Nephron progenitor cell (in vitro differentiated cells): ENCODE results near the gene NLGN1.
"Not testable (repeated sequence)": the region's sequence is repeated elsewhere in the genome, so short reads cannot be mapped to it uniquely, and the experiment has no call there.

ENCODE experiments used
- DNase-seq: peaks from one replicate; pipeline ENCODE4 v3.0.0; 2021
- H3K27ac Mint-ChIP-seq: 2 replicates; pipeline ENCODE4 v1.8.0; 2021; ENCODE audit warnings: mild to moderate bottlenecking, moderate library complexity, mixed read lengths
- H3K27me3 Mint-ChIP-seq: 2 replicates; pipeline ENCODE4 v1.8.0; 2021; ENCODE audit warnings: mild to moderate bottlenecking, low read depth, mixed read lengths; ENCODE audit not compliant: poor library complexity
- H3K36me3 Mint-ChIP-seq: 2 replicates; pipeline ENCODE4 v1.8.0; 2021; ENCODE audit warnings: low read depth, mixed read lengths
- H3K4me1 Mint-ChIP-seq: 2 replicates; pipeline ENCODE4 v1.8.0; 2021; ENCODE audit warnings: mixed read lengths
- H3K4me3 Mint-ChIP-seq: 2 replicates; pipeline ENCODE4 v1.8.0; 2021; ENCODE audit warnings: mild to moderate bottlenecking, moderate library complexity, mixed read lengths
- H3K9me3 Mint-ChIP-seq: 2 replicates; pipeline ENCODE4 v1.8.0; 2021; ENCODE audit warnings: mild to moderate bottlenecking, moderate library complexity, mixed read lengths
- TF ChIP-seq, protein P1 (sequence below): fragments of 200-600 bp; sonication (generic); IDR thresholded peaks from 2 replicates; pipeline ENCODE4 v1.5.0; 2021; ENCODE audit warnings: antibody characterized with exemption

Gene NLGN1

DNA sequence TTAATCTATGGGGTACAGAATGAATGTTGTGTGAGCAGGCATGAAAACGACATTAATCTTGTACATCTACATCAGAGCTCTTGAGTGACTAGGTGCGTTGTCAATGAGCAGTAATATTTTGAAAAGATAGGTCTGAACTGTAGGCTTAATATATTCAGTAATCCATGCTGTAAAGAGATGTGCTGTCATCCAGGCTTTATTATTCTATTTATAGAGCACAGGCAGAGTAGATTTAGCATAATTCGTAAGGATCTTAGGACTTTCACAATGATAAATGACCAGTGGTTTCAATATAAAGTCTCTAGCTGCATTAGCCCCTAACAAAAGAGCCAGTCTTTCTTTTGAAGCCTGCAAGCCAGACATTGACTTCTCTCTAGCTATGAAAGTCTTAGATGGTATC, 43.0 kb downstream of the NLGN1 start:
- Mint-ChIP-seq H3K27ac (no peak overlapping the region), H3K4me1 (no peaks in the 10 kb centered on the region), H3K27me3 (peaks cover 3% of the 10 kb centered on the region), H3K9me3 (no peaks in the 10 kb centered on the region), H3K36me3 (no peaks in the 10 kb centered on the region), H3K4me3 (no peak overlapping the region)
- TF ChIP-seq, protein P1, sequence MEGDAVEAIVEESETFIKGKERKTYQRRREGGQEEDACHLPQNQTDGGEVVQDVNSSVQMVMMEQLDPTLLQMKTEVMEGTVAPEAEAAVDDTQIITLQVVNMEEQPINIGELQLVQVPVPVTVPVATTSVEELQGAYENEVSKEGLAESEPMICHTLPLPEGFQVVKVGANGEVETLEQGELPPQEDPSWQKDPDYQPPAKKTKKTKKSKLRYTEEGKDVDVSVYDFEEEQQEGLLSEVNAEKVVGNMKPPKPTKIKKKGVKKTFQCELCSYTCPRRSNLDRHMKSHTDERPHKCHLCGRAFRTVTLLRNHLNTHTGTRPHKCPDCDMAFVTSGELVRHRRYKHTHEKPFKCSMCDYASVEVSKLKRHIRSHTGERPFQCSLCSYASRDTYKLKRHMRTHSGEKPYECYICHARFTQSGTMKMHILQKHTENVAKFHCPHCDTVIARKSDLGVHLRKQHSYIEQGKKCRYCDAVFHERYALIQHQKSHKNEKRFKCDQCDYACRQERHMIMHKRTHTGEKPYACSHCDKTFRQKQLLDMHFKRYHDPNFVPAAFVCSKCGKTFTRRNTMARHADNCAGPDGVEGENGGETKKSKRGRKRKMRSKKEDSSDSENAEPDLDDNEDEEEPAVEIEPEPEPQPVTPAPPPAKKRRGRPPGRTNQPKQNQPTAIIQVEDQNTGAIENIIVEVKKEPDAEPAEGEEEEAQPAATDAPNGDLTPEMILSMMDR: no peak
- DNase-seq: no peak

DNA sequence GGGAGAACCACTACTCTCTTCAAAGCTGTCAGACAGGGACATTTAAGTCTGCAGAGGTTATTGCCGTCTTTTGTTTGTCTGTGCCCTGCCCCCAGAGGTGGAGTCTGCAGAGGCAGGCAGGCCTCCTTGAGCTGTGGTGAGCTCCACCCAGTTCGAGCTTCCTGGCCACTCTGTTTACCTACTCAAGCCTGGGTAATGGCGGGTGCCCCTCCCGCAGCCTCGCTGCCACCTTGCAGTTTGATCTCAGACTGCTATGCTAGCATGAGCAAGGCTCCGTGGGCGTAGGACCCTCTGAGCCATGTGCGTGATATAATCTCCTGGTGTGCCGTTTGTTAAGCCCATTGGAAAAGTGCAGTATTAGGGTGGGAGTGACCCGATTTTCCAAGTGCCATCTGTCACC, 54.0 kb downstream of the NLGN1 start:
- peaks cover 49% of the 10 kb centered on the region for H3K9me3 Mint-ChIP-seq
- H3K4me3 Mint-ChIP-seq, H3K27ac Mint-ChIP-seq, DNase-seq, H3K4me1 Mint-ChIP-seq, H3K27me3 Mint-ChIP-seq: not testable (repeated sequence)
- peaks cover 28% of the 10 kb centered on the region for H3K36me3 Mint-ChIP-seq

DNA sequence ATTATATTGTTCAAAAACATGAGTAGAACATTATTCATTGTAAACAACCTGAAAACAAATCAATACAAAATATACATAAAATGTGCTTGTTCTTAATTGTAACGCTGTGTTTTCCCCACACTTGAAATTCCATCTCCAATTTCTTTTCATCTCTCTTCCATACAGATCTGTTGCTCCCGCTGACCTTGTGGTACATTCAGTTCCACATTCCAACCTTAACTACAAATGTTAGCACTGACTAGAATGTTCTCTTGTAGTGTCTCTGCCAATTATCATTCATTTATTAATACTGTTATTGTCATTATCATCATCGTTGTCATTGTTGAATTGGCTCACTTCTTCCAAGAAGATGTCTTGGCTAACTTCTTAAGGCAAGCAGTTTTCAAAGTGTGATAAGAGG, 65.7 kb downstream of the NLGN1 start:
- H3K27ac Mint-ChIP-seq: no peak overlapping the region

DNA sequence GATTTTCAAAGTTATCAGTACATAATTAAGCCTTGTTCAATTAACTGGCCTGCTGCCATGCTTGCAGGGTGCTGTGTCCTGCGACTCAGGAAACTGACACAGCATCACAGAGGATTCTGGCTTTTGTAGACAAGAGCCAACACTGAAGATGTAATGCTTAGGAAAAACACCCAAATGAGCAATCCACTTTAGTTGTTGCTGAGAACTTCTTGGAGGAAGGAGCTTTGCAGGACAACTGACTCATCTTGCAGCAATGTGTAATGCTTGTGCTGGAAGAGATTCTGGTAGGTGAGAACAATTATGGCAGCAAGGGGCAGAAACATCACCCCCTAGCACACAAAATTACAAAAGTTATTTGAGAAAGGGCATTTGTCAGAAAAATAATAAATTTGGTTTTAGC, 67.6 kb downstream of the NLGN1 start:
- Mint-ChIP-seq H3K4me1 (no peaks in the 10 kb centered on the region), H3K27me3 (no peaks in the 10 kb centered on the region), H3K27ac (no peak overlapping the region), H3K9me3 (no peaks in the 10 kb centered on the region), H3K36me3 (no peaks in the 10 kb centered on the region), H3K4me3 (no peak overlapping the region)
- DNase-seq: no peak
- TF ChIP-seq, protein P1: no peak

More for the DNA sequence above, 65.7 kb downstream of the NLGN1 start:
- TF ChIP-seq, protein P1: no peak
- DNase-seq: no peak
- Mint-ChIP-seq H3K9me3 (no peaks in the 10 kb centered on the region), H3K27me3 (no peaks in the 10 kb centered on the region), H3K36me3 (no peaks in the 10 kb centered on the region), H3K4me3 (no peak overlapping the region), H3K4me1 (no peaks in the 10 kb centered on the region)

DNA sequence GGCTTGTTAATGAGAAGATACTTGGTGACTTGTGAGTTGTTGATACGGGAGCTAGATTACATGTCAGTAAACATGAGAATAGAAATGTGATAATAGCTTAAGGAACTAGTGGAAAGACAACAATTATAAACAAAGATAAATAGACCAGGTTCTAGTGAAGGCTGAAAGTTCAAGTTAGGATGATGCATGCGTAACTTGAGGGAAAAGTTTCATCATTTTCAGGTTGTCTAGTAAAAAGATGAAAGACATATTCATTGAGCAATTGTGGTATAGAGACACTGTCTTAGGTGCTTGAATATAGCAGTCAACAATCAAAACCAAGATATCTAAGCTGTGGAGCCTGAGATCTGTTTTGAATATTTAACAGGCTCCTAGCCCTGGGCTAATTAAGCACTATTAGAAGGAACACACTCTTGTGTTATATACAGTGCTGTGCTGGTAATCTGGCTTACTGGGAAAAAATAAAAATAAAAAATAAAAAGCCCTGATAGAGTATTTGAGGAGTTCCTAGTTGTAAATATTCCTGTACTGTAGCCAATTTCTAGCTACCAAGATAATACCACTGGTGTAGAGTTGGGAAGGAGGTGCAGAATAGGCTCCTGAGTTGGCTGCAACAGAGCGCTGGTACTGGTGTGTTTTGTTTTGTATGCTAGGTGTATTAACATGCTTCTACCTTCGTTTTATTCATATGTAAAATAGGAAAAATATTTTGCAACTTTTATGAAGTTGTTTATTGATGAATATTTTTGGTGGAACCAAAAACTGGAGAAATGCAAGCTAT, 68.5 kb downstream of the NLGN1 start:
- Mint-ChIP-seq H3K4me1 (no peaks in the 10 kb centered on the region), H3K9me3 (no peaks in the 10 kb centered on the region)

DNA sequence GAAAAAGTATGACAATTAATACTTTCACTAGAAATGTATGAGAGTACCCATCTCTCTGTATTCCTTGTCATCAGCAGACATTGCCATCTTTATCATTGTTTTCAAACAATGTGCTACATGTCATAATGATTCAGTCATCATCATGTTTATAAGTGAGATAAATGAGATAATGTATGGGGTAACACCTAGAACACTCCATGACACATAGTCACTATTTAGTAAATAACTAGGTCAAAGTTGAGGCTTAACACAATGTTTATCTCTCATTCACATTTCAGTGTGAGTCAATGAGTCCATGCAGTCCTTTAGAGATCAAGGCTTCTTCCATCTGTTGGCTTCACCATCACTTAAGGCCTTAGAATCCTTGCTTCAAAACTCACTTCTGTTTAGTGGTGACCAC, 70.0 kb downstream of the NLGN1 start:
- Mint-ChIP-seq H3K4me1 (no peaks in the 10 kb centered on the region), H3K4me3 (no peak overlapping the region), H3K27me3 (no peaks in the 10 kb centered on the region), H3K9me3 (no peaks in the 10 kb centered on the region), H3K36me3 (no peaks in the 10 kb centered on the region), H3K27ac (no peak overlapping the region)
- no peak for DNase-seq
- TF ChIP-seq, protein P1: no peak

More for the DNA sequence above, 68.5 kb downstream of the NLGN1 start:
- H3K27ac Mint-ChIP-seq: no peak overlapping the region
- no peak overlapping the region for H3K4me3 Mint-ChIP-seq
- DNase-seq: no peak
- no peaks in the 10 kb centered on the region for H3K27me3 Mint-ChIP-seq
- no peaks in the 10 kb centered on the region for H3K36me3 Mint-ChIP-seq
- TF ChIP-seq, protein P1: no peak
